ENCODE measurements around the gene PRH1.

Gene PRH1

DNA sequence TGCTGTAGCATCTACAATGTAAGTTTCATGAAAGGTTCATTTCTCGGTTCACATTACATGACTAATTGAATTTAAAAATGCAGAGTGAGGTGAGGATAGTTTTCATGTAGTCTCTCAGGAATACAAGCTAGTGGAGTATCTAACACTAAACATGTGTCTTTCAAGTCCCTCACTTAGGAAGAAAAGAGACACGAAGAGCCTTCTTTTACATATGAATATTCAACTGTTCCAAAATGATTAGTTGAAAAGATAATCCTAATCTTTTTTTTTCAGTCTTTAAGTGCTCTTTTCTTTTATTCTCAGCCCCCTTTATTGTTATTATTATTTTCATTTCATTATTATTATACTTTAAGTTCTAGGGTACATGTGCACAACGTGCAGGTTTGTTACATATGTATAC lies 45.6 kb downstream of the PRH1 start:
- DNase-seq = no peak
